ENCODE data around the gene TMC6. TPM values are rescaled to one million over a fixed set of nuclear protein-coding genes. Genes with fewer than 3 reads are reported as not detected.

TMC6 gene
- total and polyA plus RNA-seq, 12 donors: 2.5 to 79.0 (median 19.1) TPM

DNA sequence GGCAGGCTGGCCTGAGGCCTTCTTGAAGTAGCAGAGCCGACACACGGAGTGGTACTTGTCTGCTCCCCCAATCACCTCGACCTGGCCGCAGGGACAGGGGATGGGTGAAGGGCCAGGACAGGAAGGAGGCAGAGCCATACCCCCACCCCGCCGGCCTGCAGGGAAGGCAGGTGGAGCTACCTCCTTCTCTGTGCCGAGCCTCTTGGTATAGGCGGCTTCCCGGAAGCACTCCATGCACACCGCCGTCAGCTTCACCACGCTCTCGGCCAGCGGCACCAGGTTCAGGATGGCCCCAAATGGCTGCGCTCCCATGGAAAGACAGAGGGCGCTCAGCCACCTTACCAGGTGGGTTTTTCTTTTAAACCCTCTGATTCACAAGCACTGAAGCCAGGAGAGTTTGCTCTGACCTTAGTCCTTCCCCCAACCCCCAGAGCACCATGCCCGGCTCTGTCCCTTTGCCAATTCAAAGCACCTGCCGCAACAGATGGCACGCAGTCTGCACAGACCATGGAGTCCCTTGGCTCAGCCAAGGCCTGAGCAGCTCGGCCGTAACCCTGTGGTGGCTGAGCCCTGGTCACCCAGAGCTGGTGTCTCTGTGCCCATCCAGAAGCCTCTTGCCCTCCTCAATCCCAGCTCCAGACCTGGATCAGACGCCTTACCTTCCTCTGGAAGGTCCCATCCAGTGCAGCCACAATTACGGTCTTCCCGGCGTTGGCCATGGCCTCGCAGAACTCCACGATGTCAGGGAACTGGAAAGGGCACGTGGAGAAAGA is 46.5 kb upstream of the TMC6 start:
- no peaks in the 10 kb centered on the region for H3K27me3 ChIP-seq
- H3K4me3 ChIP-seq: no peak overlapping the region
- intact Hi-C loops (cut with DNase I): loop anchor here in 1 of 2 donors (5.0 kb wide), 2 partner anchors 48 to 63 kb away; partner anchors contain the start of gene TMC6
- H3K36me3 ChIP-seq (replicated peaks in 1 of 2): peaks cover 0 to 7% of the 10 kb centered on the region in 2 donors
- DNase-seq: no peak
- H3K9me3 ChIP-seq (replicated peaks in 1 of 3): no peaks in the 10 kb centered on the region
- H3K4me1 ChIP-seq (replicated peaks in 1 of 2): peaks cover 19 to 60% of the 10 kb centered on the region in 2 donors
- peak overlapping the region in 3 of 5 donors; percentile 39 to 89 (median 71) for H3K27ac ChIP-seq
- peak in 1 of 2 donors; percentile 1 for TF ChIP-seq POLR2A (IDR thresholded peaks at IDR 0.05)
- TF ChIP-seq, protein P1, sequence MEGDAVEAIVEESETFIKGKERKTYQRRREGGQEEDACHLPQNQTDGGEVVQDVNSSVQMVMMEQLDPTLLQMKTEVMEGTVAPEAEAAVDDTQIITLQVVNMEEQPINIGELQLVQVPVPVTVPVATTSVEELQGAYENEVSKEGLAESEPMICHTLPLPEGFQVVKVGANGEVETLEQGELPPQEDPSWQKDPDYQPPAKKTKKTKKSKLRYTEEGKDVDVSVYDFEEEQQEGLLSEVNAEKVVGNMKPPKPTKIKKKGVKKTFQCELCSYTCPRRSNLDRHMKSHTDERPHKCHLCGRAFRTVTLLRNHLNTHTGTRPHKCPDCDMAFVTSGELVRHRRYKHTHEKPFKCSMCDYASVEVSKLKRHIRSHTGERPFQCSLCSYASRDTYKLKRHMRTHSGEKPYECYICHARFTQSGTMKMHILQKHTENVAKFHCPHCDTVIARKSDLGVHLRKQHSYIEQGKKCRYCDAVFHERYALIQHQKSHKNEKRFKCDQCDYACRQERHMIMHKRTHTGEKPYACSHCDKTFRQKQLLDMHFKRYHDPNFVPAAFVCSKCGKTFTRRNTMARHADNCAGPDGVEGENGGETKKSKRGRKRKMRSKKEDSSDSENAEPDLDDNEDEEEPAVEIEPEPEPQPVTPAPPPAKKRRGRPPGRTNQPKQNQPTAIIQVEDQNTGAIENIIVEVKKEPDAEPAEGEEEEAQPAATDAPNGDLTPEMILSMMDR (IDR thresholded peaks at IDR 0.05): no peak
- 74 to 90% (median 88%) methylated on average over 10 to 28 of the region's 28 CpGs for WGBS, 4 donors

DNA sequence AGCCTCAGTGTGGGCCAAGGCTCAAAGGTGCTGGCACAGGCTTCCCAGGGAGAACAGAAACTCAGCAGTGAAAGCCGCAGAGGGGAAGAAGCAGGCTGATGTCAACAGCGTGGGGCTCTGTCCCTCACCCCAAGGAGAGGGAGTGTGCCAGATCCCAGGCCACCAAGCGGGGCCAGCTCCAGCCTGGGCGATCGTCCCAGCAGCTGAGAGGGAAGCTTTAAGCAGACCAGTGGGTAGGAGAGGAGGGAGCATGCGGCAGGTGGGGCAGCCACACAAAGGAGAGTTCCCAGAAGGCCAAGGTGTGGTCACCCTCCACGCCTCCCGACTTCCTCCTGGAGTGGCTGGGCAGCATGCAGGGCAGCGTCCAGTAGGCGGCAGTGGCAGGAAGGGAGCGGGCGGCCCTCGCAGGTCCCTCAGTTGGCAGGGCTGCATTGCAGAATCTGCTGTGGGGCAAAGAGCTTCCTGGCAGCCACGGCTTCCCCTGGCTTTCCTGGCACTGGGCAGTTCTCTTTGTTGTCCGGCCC is 45.9 kb upstream of the TMC6 start:
- H3K4me3 ChIP-seq: no peak overlapping the region
- DNase-seq: peak in 6 of 7 donors; percentile 71 to 82 (median 78)
- intact Hi-C loops (cut with DNase I): loop anchor here in 1 of 2 donors (5.0 kb wide), 2 partner anchors 47 to 62 kb away; partner anchors contain the start of gene TMC6
- H3K4me1 ChIP-seq (replicated peaks in 1 of 2): peaks cover 22 to 59% of the 10 kb centered on the region in 2 donors
- TF ChIP-seq, protein P1 (IDR thresholded peaks at IDR 0.05): peak in 5 of 6 experiments; percentile 45 to 63 (median 52)
- TF ChIP-seq POLR2A (IDR thresholded peaks at IDR 0.05): peak in 1 of 2 donors; percentile 13
- WGBS, 4 donors: 37 to 75% (median 57%) methylated on average over 10 to 15 of the region's 15 CpGs
- H3K9me3 ChIP-seq (replicated peaks in 1 of 3): no peaks in the 10 kb centered on the region
- peaks cover 0 to 7% of the 10 kb centered on the region in 2 donors for H3K36me3 ChIP-seq (replicated peaks in 1 of 2)
- H3K27me3 ChIP-seq: no peaks in the 10 kb centered on the region
- H3K27ac ChIP-seq: peak overlapping the region in 3 of 5 donors; percentile 39 to 89 (median 71)

DNA sequence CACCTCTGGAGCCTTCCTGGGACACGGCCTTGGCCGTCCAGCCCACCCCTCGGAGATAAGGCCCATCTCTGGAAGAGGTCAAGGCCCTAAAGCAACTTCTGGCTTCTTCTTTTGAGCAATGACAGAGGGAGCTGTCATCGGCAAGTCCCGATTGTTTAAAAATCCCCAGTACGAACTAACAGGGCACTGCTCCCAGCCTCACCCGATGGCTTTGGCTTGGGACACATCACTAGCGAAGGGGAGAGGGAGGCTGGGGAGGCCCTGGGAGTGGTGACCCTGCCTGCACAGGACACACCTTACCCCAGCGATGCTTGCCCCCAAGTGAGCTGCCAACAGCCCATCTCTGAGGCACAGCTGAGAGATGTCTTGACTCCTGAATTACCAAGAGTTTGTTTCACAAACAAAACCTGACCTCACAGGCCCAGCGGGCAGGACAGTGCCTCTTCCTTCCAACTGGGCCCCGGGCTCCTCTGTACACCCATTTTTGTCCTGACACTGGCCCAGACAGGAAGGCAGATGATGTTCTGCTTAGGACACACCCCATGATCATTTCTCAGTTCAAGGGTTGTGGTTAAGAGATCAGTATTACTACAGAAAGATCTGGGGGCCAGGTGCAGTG is 44.7 kb upstream of the TMC6 start:
- DNase-seq: peak in 2 of 7 donors; percentile 39 to 43
- intact Hi-C loops (cut with DNase I): loop anchor here in 1 of 2 donors (5.0 kb wide), 2 partner anchors 46 to 61 kb away; partner anchors contain the start of gene TMC6
- peak overlapping the region in 4 of 5 donors; percentile 6 to 89 (median 52) for H3K27ac ChIP-seq
- 28 to 52% (median 46%) methylated on average over 8 to 11 of the region's 11 CpGs for WGBS, 4 donors
- H3K27me3 ChIP-seq: no peaks in the 10 kb centered on the region
- peaks cover 0 to 7% of the 10 kb centered on the region in 2 donors for H3K36me3 ChIP-seq (replicated peaks in 1 of 2)
- H3K4me1 ChIP-seq (replicated peaks in 1 of 2): peaks cover 28 to 60% of the 10 kb centered on the region in 2 donors
- no peak overlapping the region for H3K4me3 ChIP-seq
- TF ChIP-seq, protein P1 (IDR thresholded peaks at IDR 0.05): no peak
- no peak for TF ChIP-seq POLR2A (IDR thresholded peaks at IDR 0.05)
- no peaks in the 10 kb centered on the region for H3K9me3 ChIP-seq (replicated peaks in 1 of 3)

Data from adrenal gland (tissue), 12 donors.